PC-9 (cell line): ENCODE measurements around the gene CDH11.

Experiments
- EZH2 ChIP-seq: fragments of 200-600 bp; sonication (generic); IDR thresholded peaks from 2 replicates; pipeline ENCODE4 v1.8.0; 2017; ENCODE audit warnings: antibody characterized with exemption, low read depth
- TF ChIP-seq, protein P1 (sequence below): fragments of 200-600 bp; sonication (generic); conservative IDR thresholded peaks from 2 replicates; pipeline ENCODE4 v1.6.1; 2017; ENCODE audit warnings: mixed run types, antibody characterized with exemption, mild to moderate bottlenecking, moderate library complexity

DNA sequence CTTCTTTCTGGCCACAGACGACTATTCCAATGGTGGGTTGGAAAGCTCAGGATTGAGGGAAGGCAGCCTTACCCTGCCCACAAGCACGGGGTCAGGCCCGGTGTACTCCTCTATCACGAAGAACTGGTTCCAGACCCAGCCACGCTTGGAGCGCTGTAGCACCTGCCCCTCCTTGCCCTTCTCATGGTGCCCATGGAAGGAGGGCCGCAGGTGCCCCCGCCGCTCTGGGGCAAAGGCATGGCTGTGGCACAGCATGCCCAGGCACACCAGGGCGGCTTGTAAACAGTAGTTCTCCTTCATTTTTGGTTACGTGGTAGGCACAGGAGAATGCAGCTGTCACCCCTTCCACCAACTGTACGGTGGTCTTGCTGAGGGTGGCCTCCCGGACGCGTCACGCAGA lies 117.3 kb downstream of the CDH11 start:
- TF ChIP-seq, protein P1, sequence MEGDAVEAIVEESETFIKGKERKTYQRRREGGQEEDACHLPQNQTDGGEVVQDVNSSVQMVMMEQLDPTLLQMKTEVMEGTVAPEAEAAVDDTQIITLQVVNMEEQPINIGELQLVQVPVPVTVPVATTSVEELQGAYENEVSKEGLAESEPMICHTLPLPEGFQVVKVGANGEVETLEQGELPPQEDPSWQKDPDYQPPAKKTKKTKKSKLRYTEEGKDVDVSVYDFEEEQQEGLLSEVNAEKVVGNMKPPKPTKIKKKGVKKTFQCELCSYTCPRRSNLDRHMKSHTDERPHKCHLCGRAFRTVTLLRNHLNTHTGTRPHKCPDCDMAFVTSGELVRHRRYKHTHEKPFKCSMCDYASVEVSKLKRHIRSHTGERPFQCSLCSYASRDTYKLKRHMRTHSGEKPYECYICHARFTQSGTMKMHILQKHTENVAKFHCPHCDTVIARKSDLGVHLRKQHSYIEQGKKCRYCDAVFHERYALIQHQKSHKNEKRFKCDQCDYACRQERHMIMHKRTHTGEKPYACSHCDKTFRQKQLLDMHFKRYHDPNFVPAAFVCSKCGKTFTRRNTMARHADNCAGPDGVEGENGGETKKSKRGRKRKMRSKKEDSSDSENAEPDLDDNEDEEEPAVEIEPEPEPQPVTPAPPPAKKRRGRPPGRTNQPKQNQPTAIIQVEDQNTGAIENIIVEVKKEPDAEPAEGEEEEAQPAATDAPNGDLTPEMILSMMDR = no peak
- no peak for TF ChIP-seq EZH2
